Upper lobe of left lung (tissue), 6 donors: ENCODE results near the gene SEC16A. TPM values are rescaled to one million over a fixed set of nuclear protein-coding genes. Genes with fewer than 3 reads are reported as not detected.

Experiments used
- ATAC-seq, 2 donors: fragments of 200-7000 bp; cut with Tn5 transposase; one replicate each; pipeline ENCODE4 v1.9.1; 2022; ENCODE audit warnings: mild to moderate bottlenecking in 2 of 2, moderate library complexity in 2 of 2; ENCODE audit not compliant: low FRiP score in 2 of 2
- DNase-seq, 2 donors: peaks; one replicate each; pipeline ENCODE4 v3.0.0-alpha.2; 2019 to 2020
- H3K27ac ChIP-seq, 4 donors: fragments of 200-600 bp; sonication (generic); one replicate each; pipeline ENCODE4 v1.5.1; 2016 to 2019
- H3K27me3 ChIP-seq, 4 donors: fragments of 200-600 bp; sonication (generic); one replicate each; pipeline ENCODE4 v1.5.1; 2017 to 2019
- H3K36me3 ChIP-seq, 4 donors: fragments of 200-600 bp; sonication (generic); one replicate each; pipeline ENCODE4 v1.5.1; 2016 to 2019
- H3K4me1 ChIP-seq, 4 donors: fragments of 200-600 bp; sonication (generic); one replicate each; pipeline ENCODE4 v1.5.1; 2018 to 2019
- H3K4me3 ChIP-seq, 4 donors: fragments of 200-600 bp; sonication (generic); one replicate each; pipeline ENCODE4 v1.5.1; 2017 to 2019; ENCODE audit warnings: mild to moderate bottlenecking in 2 of 4, moderate library complexity in 1 of 4
- H3K9me3 ChIP-seq, 4 donors: fragments of 200-600 bp; sonication (generic); one replicate each; pipeline ENCODE4 v1.5.1; 2018 to 2019
- CTCF ChIP-seq, 6 experiments: fragments of 450-650 bp in 4 of 6; fragments of 200-600 bp in 2 of 6; sonication (generic) in 2 of 6; IDR thresholded peaks; one replicate each; pipeline ENCODE4 v1.5.1; 2016 to 2019; ENCODE audit warnings: antibody characterized with exemption in 6 of 6
- EP300 ChIP-seq, 4 donors: sonication (generic); formaldehyde crosslinking; IDR thresholded peaks; one replicate each; pipeline ENCODE4 v1.5.1; 2017; ENCODE audit warnings: antibody characterized with exemption in 4 of 4, control low read depth in 2 of 4
- POLR2A ChIP-seq, 4 donors: fragments of 450-650 bp; IDR thresholded peaks; one replicate each; pipeline ENCODE4 v1.5.1; 2016 to 2017; ENCODE audit warnings: antibody characterized with exemption in 4 of 4, mild to moderate bottlenecking in 2 of 4
- POLR2AphosphoS5 ChIP-seq, 2 donors: sonication (generic); formaldehyde crosslinking; IDR thresholded peaks; one replicate each; pipeline ENCODE4 v1.5.1; 2017; ENCODE audit warnings: antibody characterized with exemption in 2 of 2
- WGBS, 2 donors: methylation state at CpG; one replicate each; pipeline ENCODE4 v1.1.5; 2017 to 2018; 5-methylcytosine and 5-hydroxymethylcytosine counted together
- total RNA-seq, 6 donors: library from RNA; depleted of rRNA in 4 of 6; stranded (reverse); fragments of >200 nt in 4 of 6; gene quantifications; one replicate each; pipeline versions ENCODE4 v1.1.0 to v1.2.1, GENCODE V29; 2016 to 2021
- donor health status: DM: no; HTN: no; CAD: no; lungs with moderate emphysema.
- donor health status: DM: no; HTN: yes; CAD: no; lungs with severe emphysema.

Gene SEC16A
- total RNA-seq, 6 donors from 2014 or later: 64.1 to 89.1 (median 72.1) TPM

GRCh38 chr9:136486131-136486530 is 3.3 kb upstream of the SEC16A start:
- Histone ChIP-seq H3K4me3 (no peak overlapping the region), H3K4me1 (peaks cover 29 to 46% (median 31%) of the 10 kb centered on the region in 4 donors), H3K27me3 (no peaks in the 10 kb centered on the region), H3K36me3 (no peaks in the 10 kb centered on the region), H3K9me3 (no peaks in the 10 kb centered on the region), H3K27ac (no peak overlapping the region)
- TF ChIP-seq CTCF (IDR thresholded peaks at IDR 0.05) (no peak), EP300 (IDR thresholded peaks at IDR 0.05) (no peak), POLR2A (IDR thresholded peaks at IDR 0.05) (no peak), POLR2AphosphoS5 (IDR thresholded peaks at IDR 0.05) (no peak)
- 93 to 96% methylated on average over 6 to 7 of the region's 7 CpGs for WGBS, 2 donors
- ATAC-seq (no peak), DNase-seq (no peak)

GRCh38 chr9:136485049-136486045 is 2.5 kb upstream of the SEC16A start:
- Histone ChIP-seq H3K4me3 (peak overlapping the region in 1 of 4 donors; percentile 97), H3K9me3 (no peaks in the 10 kb centered on the region), H3K27ac (peak overlapping the region in 1 of 4 donors; percentile 99), H3K27me3 (no peaks in the 10 kb centered on the region), H3K36me3 (no peaks in the 10 kb centered on the region), H3K4me1 (peaks cover 29 to 49% (median 34%) of the 10 kb centered on the region in 4 donors)
- TF ChIP-seq POLR2A (IDR thresholded peaks at IDR 0.05): no peak
- TF ChIP-seq EP300 (IDR thresholded peaks at IDR 0.05): no peak
- peak; percentile 90 to 94 (median 92) for TF ChIP-seq CTCF (IDR thresholded peaks at IDR 0.05)
- TF ChIP-seq POLR2AphosphoS5 (IDR thresholded peaks at IDR 0.05): no peak
- DNase-seq (peak in 1 of 2 donors; percentile 89), ATAC-seq (peak; percentile 38 to 61)
- WGBS, 2 donors: 40 to 44% methylated on average over 12 to 21 of the region's 21 CpGs

GRCh38 chr9:136484153-136485048 is 1.6 kb upstream of the SEC16A start:
- no peak for TF ChIP-seq POLR2AphosphoS5 (IDR thresholded peaks at IDR 0.05)
- no peak for TF ChIP-seq POLR2A (IDR thresholded peaks at IDR 0.05)
- TF ChIP-seq CTCF (IDR thresholded peaks at IDR 0.05): peak in 1 of 6 experiments; percentile 3
- peaks cover 29 to 50% (median 34%) of the 10 kb centered on the region in 4 donors for H3K4me1 ChIP-seq
- H3K27ac ChIP-seq: peak overlapping the region; percentile 97 to 100 (median 98)
- H3K9me3 ChIP-seq: no peaks in the 10 kb centered on the region
- H3K36me3 ChIP-seq: peaks cover 0 to under 1% (median 0%) of the 10 kb centered on the region in 4 donors
- ATAC-seq (no peak), DNase-seq (peak; percentile 46 to 89)
- no peaks in the 10 kb centered on the region for H3K27me3 ChIP-seq
- WGBS, 2 donors: 30 to 59% methylated on average over 27 to 30 of the region's 59 CpGs
- H3K4me3 ChIP-seq: peak overlapping the region; percentile 40 to 100 (median 92)

- H3K4me3 ChIP-seq: peak overlapping the region; percentile 40 to 100 (median 92)
- peaks cover 0 to 7% (median 1%) of the 10 kb centered on the region in 4 donors for H3K36me3 ChIP-seq
- H3K27ac ChIP-seq: peak overlapping the region; percentile 97 to 100 (median 98)
- ATAC-seq (peak; percentile 62 to 83), DNase-seq (peak; percentile 92 to 100)
- no peak for TF ChIP-seq EP300 (IDR thresholded peaks at IDR 0.05)
- peak in 2 of 4 donors; percentile 83 to 86 for TF ChIP-seq POLR2A (IDR thresholded peaks at IDR 0.05)
- TF ChIP-seq POLR2AphosphoS5 (IDR thresholded peaks at IDR 0.05): peak; percentile 75 to 76
- TF ChIP-seq CTCF (IDR thresholded peaks at IDR 0.05): peak in 2 of 6 experiments; percentile 7 to 18
- WGBS, 2 donors: 0 to 2% methylated on average over 14 to 20 of the region's 63 CpGs
- H3K9me3 ChIP-seq: no peaks in the 10 kb centered on the region
- H3K4me1 ChIP-seq: peaks cover 27 to 50% (median 32%) of the 10 kb centered on the region in 4 donors
- no peaks in the 10 kb centered on the region for H3K27me3 ChIP-seq
Measured at GRCh38 chr9:136483589-136484152, 831 bp upstream of the SEC16A start.
